Inflammatory macrophage treated with lipopolysaccharide for 4 hours (primary cell): Measurements from ENCODE around the gene NPAS2.

Experiments
- DNase-seq: peaks from one replicate; pipeline ENCODE4 v3.0.0-alpha.2; 2020

NPAS2 gene

DNA sequence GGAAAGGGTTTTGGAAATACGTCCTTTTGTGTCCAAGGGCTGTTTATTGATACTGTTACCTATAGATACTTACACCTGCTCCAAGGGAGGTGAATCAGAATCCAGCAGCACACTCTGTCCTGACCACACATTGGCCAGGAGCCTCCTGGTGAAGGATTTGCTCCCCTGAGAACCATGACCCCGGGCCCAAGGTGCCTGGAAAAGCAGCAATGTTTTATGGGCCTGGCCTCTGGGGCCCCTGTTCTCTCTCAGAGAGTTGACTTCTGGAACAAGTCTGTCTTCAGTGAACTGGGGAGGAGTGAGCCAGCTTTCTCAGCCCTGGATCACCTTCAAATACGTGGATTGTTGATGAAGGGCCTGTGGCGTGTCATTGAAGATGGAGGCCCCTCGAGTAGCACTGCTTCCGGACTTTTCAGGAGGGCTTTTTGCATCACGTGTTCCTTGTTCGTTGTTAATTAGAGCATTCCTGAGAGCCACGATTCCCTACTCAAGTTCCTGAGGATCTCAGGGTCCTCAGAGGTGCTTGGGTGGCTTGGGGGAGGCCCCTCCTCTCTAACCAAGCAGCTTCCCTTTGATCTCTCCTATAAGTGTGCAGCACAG, 103.6 kb downstream of the NPAS2 start:
- no peak for DNase-seq

DNA sequence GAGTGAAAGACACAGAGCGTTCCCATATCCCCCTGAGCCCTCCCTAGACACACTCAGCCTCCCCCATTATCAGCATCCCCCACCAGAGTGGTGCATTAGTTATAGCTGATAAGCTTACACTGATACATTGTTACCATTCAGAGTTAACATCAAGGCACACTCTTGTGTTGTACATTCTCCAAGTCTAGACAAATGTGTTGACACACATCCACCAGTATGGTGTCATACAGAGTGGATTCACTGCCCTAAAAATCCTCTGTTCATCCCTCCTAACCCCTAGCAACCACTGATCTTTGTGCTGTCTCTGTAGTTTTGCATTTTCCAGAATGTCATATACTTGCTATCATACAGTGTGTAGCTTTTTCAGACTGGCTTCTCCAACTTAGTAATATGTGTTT, 104.2 kb downstream of the NPAS2 start:
- DNase-seq: no peak

DNA sequence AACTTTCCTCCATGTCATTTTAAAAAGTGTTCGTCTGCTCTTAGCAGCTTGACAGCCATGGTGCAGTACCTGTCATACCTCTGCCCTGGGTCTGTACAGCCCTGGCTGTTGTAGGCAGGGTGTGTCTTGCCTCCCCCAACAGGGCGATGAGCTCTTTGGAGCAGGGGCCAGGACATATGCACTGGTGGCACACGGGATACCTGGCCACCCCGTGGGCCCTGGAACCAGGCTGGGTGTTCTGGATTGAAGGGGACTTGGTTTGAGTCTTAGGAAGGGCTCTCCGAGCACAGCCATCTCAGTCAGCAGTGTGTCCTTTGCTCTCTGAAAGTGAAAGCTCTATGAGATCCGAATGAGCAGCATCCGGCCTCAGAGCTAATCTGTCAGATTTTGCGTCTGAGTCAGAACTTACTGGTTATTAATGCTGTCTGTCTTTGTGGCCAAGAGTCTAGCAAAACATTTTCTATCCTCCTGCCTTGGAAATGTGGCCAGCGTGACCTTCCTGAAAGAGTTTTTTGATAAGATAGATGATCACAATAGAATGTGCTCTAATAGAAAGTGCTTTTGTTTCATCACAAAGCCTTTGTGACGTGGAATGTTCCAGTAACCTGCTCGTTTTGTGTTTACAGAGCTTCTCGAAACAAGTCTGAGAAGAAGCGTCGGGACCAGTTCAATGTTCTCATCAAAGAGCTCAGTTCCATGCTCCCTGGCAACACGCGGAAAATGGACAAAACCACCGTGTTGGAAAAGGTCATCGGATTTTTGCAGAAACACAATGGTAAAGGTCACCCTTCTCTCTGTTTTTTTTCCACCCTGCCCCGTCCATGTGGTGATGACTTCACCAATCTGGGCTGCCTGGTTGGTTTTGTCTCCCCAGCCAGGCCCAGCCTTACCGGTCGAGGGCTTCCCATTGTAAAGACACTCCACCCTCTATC, 104.8 kb downstream of the NPAS2 start:
- DNase-seq: no peak

DNA sequence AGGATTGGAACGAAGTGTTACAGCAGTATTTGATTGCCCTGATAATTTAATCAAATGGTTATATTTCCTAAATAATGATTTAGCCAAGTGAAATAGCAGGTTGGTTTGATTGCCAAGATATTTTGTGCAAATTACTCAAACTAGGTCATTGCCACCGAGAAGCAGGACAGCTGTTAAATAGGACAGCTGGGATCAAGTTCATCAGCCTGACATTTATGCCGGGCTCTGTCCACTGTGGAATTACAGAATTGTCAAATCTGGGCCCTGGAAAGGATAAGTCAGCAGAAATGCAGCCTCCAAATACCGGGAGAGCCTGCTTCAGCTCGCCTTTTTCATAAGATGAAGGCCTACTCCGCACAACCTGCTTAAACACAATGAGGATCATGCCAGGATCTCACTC, 108.3 kb downstream of the NPAS2 start:
- DNase-seq: no peak

DNA sequence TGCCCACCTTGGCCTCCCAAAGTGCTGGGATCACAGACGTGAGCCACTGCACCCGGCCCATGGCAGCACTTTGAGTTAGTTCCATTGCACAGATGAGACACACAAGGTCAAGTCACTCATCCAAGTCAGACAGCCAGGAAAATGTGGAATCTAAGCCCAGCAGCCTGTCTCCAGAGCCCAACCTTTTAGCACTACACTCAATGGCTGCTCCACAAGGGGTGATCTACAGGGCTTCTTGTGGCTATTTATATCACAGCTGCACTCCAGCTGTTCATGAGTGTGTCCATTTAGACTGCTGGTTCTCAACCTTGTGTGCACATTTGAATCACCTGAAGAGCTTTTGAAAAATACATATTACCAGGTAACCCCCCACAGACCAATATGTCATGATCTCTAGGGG, 109.2 kb downstream of the NPAS2 start:
- DNase-seq: no peak

DNA sequence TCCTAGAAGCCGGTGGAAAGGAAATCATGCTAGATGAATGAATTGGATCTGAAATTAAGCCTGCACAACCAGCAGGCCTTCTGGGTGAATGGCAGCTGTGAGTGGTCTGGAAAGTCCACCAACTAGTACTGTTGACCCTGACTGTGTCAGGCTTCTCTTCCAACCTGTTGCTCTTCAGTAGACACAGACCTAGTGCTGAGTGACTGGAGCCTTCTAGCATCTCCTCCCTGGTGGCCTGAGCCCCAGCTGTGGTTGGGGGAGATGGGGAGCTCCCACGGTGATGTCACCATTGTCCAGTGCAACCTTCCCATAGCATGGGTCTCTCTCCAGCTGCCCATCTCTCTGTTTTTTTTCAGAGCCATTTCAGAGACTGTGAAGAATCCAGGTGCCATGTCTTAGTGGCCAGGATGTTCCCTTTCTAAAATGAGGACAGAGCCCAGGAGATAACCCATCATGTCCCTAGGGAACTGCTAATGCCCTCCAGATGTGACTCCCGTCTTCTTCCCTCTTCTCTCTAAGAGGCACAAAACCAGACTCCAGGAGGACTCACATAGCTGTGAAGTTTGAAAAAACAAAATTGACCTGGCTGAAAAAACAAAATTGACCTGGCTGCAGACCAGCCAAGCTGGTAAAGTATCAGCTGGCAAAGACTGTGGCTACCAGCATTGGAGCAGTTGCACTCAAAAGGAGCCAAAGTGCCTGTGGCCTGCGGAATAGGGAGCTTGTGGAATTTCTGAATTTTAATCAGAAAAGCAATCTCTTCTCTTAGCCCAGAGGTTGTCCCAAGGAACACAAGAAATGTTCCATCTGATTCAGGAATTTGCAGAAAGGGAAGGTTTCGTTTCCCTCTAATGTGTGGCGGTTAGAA, 114.8 kb downstream of the NPAS2 start:
- DNase-seq: no peak

DNA sequence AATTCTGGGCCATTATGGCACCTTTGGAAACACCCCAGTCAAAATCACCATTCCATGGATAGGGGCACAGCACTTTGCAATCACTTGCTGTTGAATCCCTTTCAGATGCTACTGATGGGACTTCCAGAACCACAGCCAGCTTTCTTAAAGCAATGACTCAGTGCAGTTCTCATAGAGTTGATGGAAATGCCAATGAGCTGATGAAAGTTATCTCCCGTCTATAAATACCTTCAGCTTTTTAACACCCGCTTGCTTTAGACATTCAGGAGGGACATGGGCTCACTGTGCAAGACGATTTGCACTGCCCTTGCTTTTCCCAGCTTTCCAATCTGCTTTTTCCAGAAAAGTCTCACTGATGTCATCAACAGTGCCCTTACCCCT, 115.4 kb downstream of the NPAS2 start:
- DNase-seq: no peak

DNA sequence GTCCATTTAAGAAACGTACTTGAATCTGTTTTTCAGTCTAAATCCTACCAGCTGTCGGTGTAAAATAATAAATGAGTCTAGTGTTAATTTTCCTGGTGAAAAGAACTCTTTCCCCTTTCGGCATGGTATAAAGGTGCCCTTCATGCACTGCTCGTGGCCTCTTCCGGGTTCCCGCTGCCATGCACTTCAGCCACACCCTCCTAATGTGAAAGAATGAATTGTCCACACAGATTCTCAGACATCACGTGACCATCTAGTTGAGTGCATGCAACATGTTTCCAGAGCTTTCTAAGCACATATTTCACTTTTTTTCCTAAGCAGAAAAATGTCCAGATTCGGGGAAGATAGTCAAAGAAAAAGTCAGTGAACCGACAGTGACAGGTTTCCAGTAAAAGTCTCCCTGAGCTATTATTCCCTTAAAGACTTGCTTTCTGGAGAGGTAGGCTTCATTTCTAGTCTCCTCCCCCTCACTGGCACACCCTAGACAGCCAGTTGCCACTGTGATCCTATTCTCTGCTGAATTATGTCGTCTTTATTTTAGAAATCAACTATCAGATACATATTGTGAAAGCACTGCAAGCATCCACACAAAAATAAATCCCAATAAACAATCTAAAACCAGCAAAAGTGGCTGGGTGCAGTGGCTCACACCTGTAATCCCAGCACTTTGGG, 116.3 kb downstream of the NPAS2 start:
- no peak for DNase-seq

DNA sequence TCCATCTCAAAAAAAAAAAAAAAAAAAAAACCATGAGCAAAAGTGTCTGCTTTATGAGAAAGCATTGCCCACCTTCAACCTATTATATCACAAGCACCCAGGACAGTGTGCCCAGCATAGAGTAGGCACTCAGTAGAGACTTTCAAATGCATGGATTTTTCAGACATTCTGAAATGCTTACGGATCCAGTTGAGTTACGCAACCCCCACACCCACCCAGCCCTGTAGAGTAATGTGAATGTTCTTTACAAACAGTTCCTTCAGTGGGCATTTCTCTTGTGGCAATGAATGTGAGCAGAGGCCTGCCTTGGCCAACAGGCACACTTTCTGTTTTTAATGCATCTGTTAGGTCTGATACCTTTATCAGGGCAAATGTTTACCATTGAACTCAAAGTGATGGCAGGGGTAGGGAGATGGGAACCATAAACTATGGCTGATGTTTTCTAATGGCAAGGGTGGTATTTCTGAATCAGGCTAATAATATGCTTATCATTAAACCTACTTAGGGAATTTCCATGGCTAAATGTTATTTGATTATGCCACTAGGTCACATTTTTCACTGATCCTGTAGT, 117.1 kb downstream of the NPAS2 start:
- DNase-seq: no peak

DNA sequence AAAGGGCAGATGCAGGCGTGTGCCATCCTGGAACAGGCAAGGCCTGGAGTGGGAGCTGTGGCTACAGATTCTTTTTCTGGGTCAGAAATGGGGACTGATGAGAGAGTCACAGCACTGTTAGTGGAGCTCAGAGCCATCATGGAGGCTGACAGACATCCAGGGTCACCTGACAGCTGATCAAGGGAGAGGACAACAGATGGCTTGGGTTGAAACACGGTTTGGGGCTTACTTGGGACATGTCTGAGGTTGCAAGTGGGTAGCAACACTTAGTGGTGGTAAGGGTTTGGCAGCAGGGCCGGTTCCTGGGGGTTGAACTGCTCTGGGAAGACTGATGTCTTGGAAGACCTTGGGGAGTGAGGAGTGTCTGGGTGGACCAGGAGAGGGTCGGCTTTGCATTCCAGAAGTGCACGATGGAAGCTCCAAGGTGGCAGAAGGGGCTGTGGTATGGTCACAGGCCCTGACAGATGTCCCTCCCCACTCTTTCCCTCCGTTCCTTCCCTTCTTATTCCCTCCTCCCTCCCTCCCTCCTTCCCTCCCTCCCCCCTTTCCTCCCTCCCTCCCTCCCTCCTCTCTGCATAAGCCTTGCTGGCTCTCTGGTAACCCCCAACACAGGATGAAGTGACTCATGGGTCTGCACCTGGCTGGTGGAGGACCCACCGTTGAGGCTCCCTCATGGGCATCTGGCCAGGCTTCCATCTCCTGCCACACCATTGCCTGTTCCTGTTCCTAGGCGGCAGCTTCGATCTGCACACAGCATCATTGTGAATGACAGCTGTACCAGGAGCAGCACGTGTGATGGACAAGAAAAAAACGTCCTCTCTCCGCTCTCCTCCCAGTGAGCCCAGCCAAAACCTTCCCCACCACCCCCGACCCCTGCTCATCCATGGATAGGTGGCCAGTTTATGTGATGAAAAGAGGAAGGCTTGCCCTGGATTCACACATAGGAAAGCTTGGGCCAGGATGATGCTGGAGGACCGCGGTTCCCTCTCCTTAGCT, 118.4 kb downstream of the NPAS2 start:
- no peak for DNase-seq

DNA sequence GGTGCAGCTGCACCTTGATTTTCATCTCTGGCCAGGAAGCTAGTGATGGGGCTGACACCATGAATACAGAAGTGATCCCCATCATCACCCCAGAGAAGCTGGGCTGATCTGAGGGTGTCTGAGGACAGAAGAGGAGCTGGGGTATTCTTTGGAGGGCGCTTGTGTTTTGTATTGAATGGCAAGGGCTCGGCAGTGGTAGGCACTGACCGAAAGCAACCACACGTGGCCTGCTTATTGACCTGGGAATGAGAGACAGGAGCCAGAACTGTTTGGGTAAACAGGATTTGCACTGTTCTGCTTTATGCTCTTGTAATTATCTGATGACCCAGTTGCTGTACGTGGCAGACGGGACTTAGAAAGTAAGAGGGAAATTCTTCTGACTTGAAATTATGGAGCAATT, 119.5 kb downstream of the NPAS2 start:
- DNase-seq: no peak

DNA sequence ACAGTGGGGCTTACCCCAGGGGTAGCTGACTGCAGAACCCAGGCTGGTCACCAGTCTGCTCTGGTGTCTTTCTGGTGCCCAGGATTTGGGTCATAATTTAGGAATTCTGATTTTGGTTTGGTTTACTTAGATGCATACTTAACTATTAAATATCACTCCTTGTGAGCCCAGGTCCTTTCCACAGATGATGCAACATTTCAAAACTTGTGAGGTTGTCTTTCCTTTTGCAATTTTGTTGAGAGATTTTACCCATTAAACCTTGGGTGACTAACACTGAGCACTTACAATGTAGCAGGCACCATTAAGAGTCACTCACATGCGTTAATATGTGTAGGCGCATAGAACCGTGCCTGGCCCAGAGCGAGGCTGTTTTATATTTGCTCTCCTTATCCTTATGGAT, 120.3 kb downstream of the NPAS2 start:
- DNase-seq: no peak

DNA sequence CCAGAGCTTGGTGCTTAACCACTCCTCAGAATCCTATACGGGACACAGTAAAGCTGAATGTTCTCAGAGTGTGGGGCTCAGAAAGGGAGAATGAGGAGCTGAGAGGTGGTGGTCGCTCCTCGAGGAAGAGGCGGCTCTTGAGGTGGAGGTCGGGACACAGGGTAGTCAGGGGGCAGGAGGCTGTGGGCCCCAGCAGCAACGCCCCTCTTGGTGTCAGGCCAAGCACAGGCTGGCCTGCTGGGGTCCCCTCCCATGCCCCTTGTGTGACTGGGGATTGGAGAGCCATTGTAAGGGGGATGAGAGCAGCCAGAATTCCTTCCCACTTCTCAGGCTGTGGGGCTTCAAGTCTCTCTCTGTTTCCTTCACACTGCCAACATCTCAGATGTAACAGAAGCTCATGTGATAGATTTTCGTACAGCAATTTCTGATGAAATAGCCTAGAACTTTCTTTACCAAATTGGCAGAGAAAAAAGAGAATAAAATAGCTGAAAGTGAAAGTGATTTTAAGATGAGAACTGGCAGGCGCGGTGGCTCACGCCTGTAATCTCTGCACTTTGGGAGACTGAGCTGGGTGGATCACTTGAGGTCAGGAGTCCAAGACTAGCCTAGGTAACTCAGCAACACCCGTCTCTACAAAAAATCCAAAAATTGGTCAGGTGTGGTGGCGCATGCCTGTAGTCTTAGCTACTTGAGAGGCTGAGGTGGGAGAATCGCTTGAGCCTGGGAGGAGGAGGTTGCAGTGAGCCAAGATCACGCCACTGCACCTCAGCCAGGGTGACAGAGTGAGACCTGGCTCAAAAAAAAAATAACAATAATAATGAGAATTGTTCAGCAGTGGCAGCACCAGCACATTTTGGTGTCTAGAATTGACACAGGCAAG, 121.1 kb downstream of the NPAS2 start:
- peak; percentile 15 for DNase-seq

DNA sequence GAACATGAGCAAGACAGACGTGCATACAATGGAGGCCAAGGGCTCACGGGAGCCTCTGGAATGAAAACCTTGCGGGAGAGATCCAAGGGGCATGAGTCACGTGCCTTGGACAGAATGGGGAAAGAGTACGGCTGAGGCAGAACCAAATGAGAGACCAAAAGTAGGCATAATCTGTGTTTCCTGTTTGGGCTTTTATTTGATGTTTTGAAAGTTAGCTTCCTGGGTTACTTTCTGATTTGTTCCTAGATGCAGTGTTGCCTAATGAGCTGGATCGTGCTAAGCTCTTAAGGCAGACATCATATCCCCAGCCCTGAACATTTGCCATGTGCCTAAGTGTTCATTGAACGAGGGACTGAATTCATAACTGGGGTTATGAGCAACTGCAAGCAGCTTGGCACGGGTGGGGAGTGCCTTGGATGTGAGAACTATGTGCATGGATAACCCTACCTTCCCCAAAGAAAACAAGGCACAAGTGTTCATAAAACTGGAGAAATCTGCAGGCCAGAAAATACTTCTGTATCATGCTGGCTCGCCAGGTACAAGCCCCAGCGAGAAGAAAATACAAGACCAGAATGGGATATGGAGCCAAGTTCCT, 121.8 kb downstream of the NPAS2 start:
- no peak for DNase-seq

DNA sequence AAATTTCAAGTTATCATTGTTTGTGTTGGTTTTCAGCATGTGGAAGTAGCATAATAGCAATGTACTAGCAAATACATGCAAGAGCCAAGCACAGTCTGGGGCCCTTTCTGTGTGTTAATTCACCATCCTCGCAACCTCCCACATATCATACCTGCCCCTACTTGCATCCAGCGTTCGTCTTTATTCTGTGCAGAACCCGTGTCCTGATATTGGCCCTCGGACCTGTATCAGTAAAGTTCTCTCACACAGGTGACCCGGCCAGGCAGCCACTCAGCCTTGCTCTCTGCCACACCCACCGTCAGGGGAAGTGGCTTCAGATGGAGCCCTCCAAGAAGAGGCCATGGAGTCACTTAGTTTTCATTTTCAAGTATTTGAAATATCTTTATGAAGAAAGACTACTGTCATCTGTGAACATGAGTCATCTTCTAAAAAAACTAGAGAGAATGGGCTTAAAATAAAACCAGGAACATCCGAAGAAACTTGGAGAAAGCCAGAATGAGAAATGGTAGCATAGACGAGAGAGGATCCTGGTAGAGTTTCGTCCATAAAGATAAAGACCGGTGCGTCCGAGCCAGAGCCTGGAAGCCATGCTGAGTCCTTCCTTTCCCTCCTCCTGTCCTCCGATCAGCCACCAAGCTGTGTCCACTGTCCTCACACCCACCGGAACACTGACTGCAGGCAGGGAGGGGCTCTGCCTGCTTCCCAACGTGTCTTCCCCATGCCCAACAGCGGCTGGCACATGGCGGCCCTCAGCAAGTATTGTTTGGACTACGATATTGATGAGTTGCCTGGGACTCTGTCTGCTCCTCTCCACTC, 124.9 kb downstream of the NPAS2 start:
- peak; percentile 20 for DNase-seq

DNA sequence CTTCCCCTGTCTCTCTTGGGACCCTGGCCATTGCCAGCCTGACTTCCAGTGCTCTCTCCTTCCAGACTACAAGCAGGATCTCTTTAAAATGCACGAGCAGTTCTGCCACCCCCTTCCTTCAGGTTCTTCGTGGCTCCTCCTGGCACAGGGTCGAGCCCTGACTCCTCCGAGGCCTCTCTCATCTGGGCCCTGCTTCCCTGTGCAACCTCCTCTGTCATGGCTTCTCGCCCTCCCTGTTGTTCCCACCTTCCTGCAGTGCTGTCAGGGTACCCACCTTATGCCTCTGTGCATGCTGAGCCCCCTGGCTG, 125.4 kb downstream of the NPAS2 start:
- DNase-seq: no peak

DNA sequence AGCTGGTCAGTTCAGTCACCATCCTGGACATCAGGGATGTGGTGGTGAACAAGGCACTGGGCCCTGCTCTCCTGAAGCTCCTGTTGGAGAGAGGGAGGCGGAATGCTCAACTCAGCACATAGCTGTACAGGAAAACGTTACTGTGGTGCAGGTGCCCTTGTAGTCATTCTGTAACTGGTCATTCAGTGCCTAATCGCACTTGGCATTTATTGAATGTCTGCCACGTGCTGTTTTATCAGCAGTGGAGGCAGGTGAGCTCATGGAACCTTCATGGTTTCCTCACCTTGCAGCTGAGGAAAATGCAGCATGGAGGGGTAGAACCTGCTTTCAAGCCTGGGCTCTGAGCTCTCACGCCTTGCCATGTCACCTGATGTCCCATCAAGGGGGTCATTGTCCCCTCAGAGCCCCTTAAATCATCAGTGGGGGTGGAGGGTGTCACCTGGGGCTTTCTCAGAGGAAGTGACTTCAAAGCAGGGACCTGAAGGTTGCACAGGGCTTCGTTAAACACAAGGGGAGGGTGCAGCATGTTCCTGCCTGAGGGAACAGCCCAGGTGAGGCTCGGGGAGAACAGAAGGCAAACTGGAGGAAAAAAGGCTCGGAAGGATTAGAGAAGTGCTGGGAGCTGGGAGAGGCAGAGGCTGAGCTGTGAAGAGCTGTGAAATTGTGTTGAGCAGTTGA, 126.1 kb downstream of the NPAS2 start:
- DNase-seq: no peak
